Mucosa of rectum (tissue), 2 donors: ENCODE measurements around the gene MRGPRE.

ENCODE experiments used
- H3K27ac ChIP-seq, 2 donors: one replicate each; pipeline ENCODE4 v1.7.0; 2013; ENCODE audit warnings: inconsistent platforms in 2 of 2, low read depth in 2 of 2, low read length in 2 of 2
- H3K27me3 ChIP-seq, 2 donors: one replicate each; pipeline ENCODE4 v1.7.0; 2013; ENCODE audit warnings: low read length in 2 of 2; ENCODE audit not compliant: control insufficient read depth in 2 of 2, insufficient read depth in 2 of 2
- H3K36me3 ChIP-seq, 2 donors: one replicate each; pipeline ENCODE4 v1.7.0; 2013; ENCODE audit warnings: low read length in 2 of 2; ENCODE audit not compliant: control insufficient read depth in 2 of 2, insufficient read depth in 2 of 2
- H3K4me1 ChIP-seq, 2 donors: one replicate each; pipeline ENCODE4 v1.7.0; 2013; ENCODE audit warnings: low read length in 2 of 2, mild to moderate bottlenecking in 1 of 2; ENCODE audit not compliant: control insufficient read depth in 2 of 2, insufficient read depth in 2 of 2
- H3K4me3 ChIP-seq, 2 donors: one replicate each; pipeline ENCODE4 v1.7.0; 2013; ENCODE audit warnings: low read length in 2 of 2
- H3K9ac ChIP-seq, 2 donors: one replicate each; pipeline ENCODE4 v1.7.0; 2013; ENCODE audit warnings: low read length in 2 of 2, low read depth in 1 of 2, mild to moderate bottlenecking in 1 of 2
- H3K9me3 ChIP-seq, 2 donors: one replicate each; pipeline ENCODE4 v1.7.0; 2013; ENCODE audit warnings: low read length in 2 of 2; ENCODE audit not compliant: control insufficient read depth in 2 of 2
- donor health status: healthy.
- donor health status: Normal muscosa, but diverticular disease.

Gene MRGPRE

DNA sequence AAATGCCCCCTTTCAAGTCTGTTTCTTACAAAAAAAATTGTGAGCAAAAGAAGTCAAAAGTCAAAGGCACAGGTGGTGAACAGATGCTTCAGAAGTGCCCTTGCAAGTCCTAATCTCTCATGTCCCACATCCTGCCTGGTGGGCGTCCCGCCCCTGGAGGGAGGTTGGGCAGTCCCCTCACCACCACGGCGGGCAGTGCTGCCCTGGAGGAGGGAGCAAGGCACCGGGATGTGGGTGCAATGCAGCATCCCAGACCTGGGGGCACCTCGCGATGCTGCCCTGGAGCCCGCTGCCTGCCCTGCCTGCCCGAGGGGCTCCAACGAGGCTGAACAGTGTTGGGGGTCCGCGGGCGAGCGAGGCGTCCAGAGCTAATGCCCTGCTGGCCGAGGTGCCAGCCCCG is 29.5 kb downstream of the MRGPRE start:
- H3K36me3 ChIP-seq: no peaks in the 10 kb centered on the region
- H3K4me3 ChIP-seq: no peak overlapping the region
- peaks cover 9 to 21% of the 10 kb centered on the region in 2 donors for H3K27me3 ChIP-seq
- no peak overlapping the region for H3K27ac ChIP-seq
- no peaks in the 10 kb centered on the region for H3K4me1 ChIP-seq
- no peak overlapping the region for H3K9ac ChIP-seq
- no peaks in the 10 kb centered on the region for H3K9me3 ChIP-seq

DNA sequence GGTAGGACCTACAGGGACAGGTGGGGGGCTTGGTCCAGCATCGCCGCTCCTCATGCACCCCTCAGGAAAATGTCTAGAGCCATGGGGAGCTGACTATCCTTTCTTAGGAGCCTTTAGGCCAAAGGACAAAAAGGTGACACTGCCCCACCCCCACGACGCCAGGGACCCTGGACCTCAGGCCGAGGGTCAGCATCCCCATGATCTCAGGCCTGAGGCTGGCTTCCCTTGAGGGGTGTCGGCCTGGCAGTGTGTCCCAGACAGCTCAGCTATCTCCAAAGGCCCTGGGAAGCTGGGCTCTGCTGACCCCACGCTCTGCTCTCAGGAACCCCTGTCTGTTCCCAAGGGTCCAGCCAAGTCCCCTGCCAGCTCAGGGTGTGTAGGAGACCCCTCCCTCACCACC is 29.9 kb downstream of the MRGPRE start:
- no peak overlapping the region for H3K9ac ChIP-seq
- H3K36me3 ChIP-seq: no peaks in the 10 kb centered on the region
- H3K4me1 ChIP-seq: no peaks in the 10 kb centered on the region
- H3K4me3 ChIP-seq: no peak overlapping the region
- H3K9me3 ChIP-seq: no peaks in the 10 kb centered on the region
- peaks cover 9 to 21% of the 10 kb centered on the region in 2 donors for H3K27me3 ChIP-seq
- H3K27ac ChIP-seq: no peak overlapping the region

GRCh38 chr11:3201677-3202181 is 30.5 kb downstream of the MRGPRE start:
- H3K27me3 ChIP-seq: peaks cover 9 to 21% of the 10 kb centered on the region in 2 donors
- H3K9me3 ChIP-seq: no peaks in the 10 kb centered on the region
- H3K27ac ChIP-seq: no peak overlapping the region
- H3K4me3 ChIP-seq: no peak overlapping the region
- H3K9ac ChIP-seq: no peak overlapping the region
- no peaks in the 10 kb centered on the region for H3K4me1 ChIP-seq
- no peaks in the 10 kb centered on the region for H3K36me3 ChIP-seq

- no peak overlapping the region for H3K9ac ChIP-seq
- H3K9me3 ChIP-seq: no peaks in the 10 kb centered on the region
- H3K4me3 ChIP-seq: no peak overlapping the region
- peaks cover 9 to 21% of the 10 kb centered on the region in 2 donors for H3K27me3 ChIP-seq
- no peak overlapping the region for H3K27ac ChIP-seq
- H3K36me3 ChIP-seq: no peaks in the 10 kb centered on the region
- no peaks in the 10 kb centered on the region for H3K4me1 ChIP-seq
Measured at GRCh38 chr11:3201112-3201581, 31.1 kb downstream of the MRGPRE start.

- Histone ChIP-seq H3K4me3 (no peak overlapping the region), H3K27me3 (peaks cover 9 to 21% of the 10 kb centered on the region in 2 donors), H3K9ac (no peak overlapping the region), H3K4me1 (no peaks in the 10 kb centered on the region), H3K36me3 (no peaks in the 10 kb centered on the region), H3K9me3 (no peaks in the 10 kb centered on the region), H3K27ac (no peak overlapping the region)
Measured at GRCh38 chr11:3200388-3201111, 31.7 kb downstream of the MRGPRE start.

GRCh38 chr11:3199537-3200295 is 32.5 kb downstream of the MRGPRE start:
- Histone ChIP-seq H3K9ac (no peak overlapping the region), H3K27ac (no peak overlapping the region), H3K27me3 (peaks cover 9 to 21% of the 10 kb centered on the region in 2 donors), H3K9me3 (no peaks in the 10 kb centered on the region), H3K36me3 (no peaks in the 10 kb centered on the region), H3K4me1 (no peaks in the 10 kb centered on the region), H3K4me3 (no peak overlapping the region)

- no peaks in the 10 kb centered on the region for H3K4me1 ChIP-seq
- peaks cover 9 to 20% of the 10 kb centered on the region in 2 donors for H3K27me3 ChIP-seq
- no peaks in the 10 kb centered on the region for H3K36me3 ChIP-seq
- H3K9me3 ChIP-seq: no peaks in the 10 kb centered on the region
- no peak overlapping the region for H3K27ac ChIP-seq
- H3K9ac ChIP-seq: no peak overlapping the region
- no peak overlapping the region for H3K4me3 ChIP-seq
Measured at GRCh38 chr11:3198815-3199214, 33.4 kb downstream of the MRGPRE start.

DNA sequence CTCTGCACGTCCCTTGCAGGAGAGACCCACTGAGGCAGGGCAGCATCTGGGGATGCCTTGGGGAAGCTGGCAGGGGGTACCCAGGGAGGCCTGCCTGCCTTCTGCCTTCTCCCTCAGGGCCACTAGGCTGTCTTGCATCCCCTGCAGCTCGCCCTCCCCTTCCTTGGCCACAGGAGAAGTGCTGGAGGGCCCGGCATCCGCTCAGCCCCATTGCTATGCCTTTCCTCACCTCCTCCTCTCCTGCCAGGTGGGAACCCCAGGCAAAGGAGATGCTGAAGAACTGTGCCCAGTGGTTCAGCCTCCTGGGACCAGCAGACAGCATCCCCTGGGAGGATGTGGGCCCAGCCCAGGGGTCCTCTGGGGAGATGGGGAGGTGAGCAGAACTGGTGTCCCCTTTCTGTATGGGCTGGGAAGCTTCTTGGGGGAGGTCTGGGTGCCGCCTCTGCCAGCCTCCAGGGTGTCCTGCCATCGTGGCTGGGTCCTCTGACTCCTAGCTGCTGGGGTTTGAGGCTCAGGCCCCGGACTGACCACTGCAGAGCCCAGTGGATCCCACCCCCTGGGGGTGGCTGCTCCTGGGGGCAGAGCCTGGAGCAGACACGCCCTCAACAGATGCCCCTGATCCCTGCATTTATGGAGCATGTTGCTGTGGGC is 34.2 kb downstream of the MRGPRE start:
- Histone ChIP-seq H3K9me3 (no peaks in the 10 kb centered on the region), H3K4me3 (no peak overlapping the region), H3K36me3 (no peaks in the 10 kb centered on the region), H3K27me3 (peaks cover 9 to 17% of the 10 kb centered on the region in 2 donors), H3K9ac (no peak overlapping the region), H3K4me1 (no peaks in the 10 kb centered on the region), H3K27ac (no peak overlapping the region)

DNA sequence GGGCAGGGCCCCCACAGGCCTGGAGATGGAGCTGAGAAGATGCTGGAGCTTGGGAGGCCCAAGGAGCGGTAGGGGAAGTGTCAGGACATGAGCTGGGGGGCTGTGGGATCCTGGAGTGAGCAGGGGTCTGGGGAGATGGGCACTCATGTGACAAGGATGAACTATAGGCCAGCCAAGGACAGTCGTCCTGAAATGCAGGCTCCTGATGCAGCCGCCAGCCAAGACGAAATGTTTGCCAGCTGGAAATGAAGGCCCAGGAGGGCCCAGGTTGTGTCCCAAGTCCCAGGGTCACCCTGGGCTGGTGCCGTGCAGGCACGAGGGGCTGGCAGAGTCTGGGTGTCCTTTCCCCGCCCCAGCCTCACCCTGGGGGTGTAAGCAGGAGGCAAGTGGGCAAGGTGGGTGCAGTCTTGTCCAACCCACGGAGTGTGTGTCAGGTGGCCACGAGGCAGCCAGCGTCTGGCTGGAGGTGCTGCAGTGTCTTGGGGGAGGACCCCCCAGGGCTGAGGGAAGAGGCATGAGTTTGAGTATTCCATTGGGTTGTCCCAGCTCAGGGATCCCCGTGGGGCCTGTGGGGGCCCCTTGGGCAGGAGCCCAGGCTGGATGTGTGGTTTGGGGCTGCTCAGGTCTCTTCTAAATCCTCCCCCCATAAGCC is 35.0 kb downstream of the MRGPRE start:
- Histone ChIP-seq H3K4me1 (no peaks in the 10 kb centered on the region), H3K9me3 (no peaks in the 10 kb centered on the region), H3K9ac (no peak overlapping the region), H3K4me3 (no peak overlapping the region), H3K27ac (no peak overlapping the region), H3K27me3 (peaks cover 3 to 11% of the 10 kb centered on the region in 2 donors), H3K36me3 (no peaks in the 10 kb centered on the region)
